A549 (cell line): ENCODE data around the gene TAC3. TPM values are rescaled to one million over a fixed set of nuclear protein-coding genes. Genes with fewer than 3 reads are reported as not detected.
"Not testable (repeated sequence)": the region's sequence is repeated elsewhere in the genome, so short reads cannot be mapped to it uniquely, and the experiment has no call there.

Experiments
- ATAC-seq, 2 experiments: fragments of 200-7000 bp in 1 of 2; fragments of >200 bp in 1 of 2; cut with Nextera tagmentation in 1 of 2; cut with Tn5 transposase in 1 of 2; 3 replicates each; pipeline versions ENCODE4 v1.8.0 to v1.9.1; 2018 to 2020; ENCODE audit warnings: mild to moderate bottlenecking in 1 of 2, moderate library complexity in 1 of 2
- CTCF ChIA-PET: fragments of 300-600 bp; sonication (Branson Sonifier 250); formaldehyde crosslinking; extraction: SDS; loops from one replicate; lab custom pipeline; 2021; ENCODE audit warnings: antibody characterized with exemption, inconsistent platforms; lab: Yijun Ruan, JAX
- POLR2A ChIA-PET: fragments of 350-600 bp; formaldehyde crosslinking; extraction: SDS; loops from one replicate; lab custom pipeline; 2021; ENCODE audit warnings: antibody characterized with exemption, inconsistent platforms; lab: Yijun Ruan, JAX
- DNase-seq, 2 experiments: peaks; one replicate each; pipeline versions ENCODE4 v3.0.0 to v3.0.0-alpha.2; 2011 to 2016; ENCODE audit warnings: low read depth in 1 of 2, low spot score in 1 of 2
- FAIRE-seq: peaks from 2 replicates; lab custom pipeline; 2011; peaks lifted over from hg19 to GRCh38; lab: Jason Lieb, UNC
- H3K27ac ChIP-seq, 2 experiments: fragments of >200 bp; sonication (Bioruptor Twin); formaldehyde crosslinking; 3 replicates each; pipeline ENCODE4 v1.5.1; 2016 to 2017
- H3K4me1 ChIP-seq: fragments of >200 bp; sonication (Bioruptor Twin); formaldehyde crosslinking; 3 replicates; pipeline ENCODE4 v1.6.1; 2016
- H3K4me2 ChIP-seq: fragments of >200 bp; sonication (Bioruptor Twin); formaldehyde crosslinking; 3 replicates; pipeline ENCODE4 v1.6.1; 2016
- H3K4me3 ChIP-seq: fragments of >200 bp; sonication (Bioruptor Twin); formaldehyde crosslinking; 3 replicates; pipeline ENCODE4 v1.5.1; 2016
- H3K9me3 ChIP-seq: fragments of >200 bp; sonication (Bioruptor Twin); formaldehyde crosslinking; 3 replicates; pipeline ENCODE4 v1.6.1; 2016
- ATOH8 ChIP-seq: fragments of 250-450 bp; sonication (Bioruptor Pico); IDR thresholded peaks from 2 replicates; pipeline ENCODE4 v1.5.0; 2020; ENCODE audit warnings: low read depth, mild to moderate bottlenecking, moderate library complexity
- CBX2 ChIP-seq: fragments of 200-600 bp; sonication (generic); IDR thresholded peaks from 2 replicates; pipeline ENCODE4 v1.6.1; 2016; ENCODE audit warnings: low read depth, mild to moderate bottlenecking, borderline replicate concordance
- CBX8 ChIP-seq: fragments of 200-600 bp; sonication (generic); IDR thresholded peaks from 2 replicates; pipeline ENCODE4 v1.6.1; 2016
- CHD2 ChIP-seq: fragments of 150-350 bp; IDR thresholded peaks from 2 replicates; pipeline ENCODE4 v1.6.1; 2014; ENCODE audit warnings: low read length; ENCODE audit not compliant: partially characterized antibody
- E2F6 ChIP-seq: IDR thresholded peaks from 2 replicates; pipeline ENCODE4 v1.6.1; 2012; ENCODE audit warnings: low read depth, borderline replicate concordance
- EHMT2 ChIP-seq: fragments of 200-600 bp; sonication (generic); IDR thresholded peaks from 2 replicates; pipeline ENCODE4 v1.6.1; 2016; ENCODE audit warnings: antibody characterized with exemption, low read depth, mild to moderate bottlenecking, moderate library complexity
- ELK1 ChIP-seq: fragments of 150-350 bp; IDR thresholded peaks from 2 replicates; pipeline ENCODE4 v1.6.1; 2014; ENCODE audit warnings: low read depth, mild to moderate bottlenecking, low read length
- EP300 ChIP-seq, 2 experiments: fragments of >200 bp; sonication (Bioruptor Twin); formaldehyde crosslinking; IDR thresholded peaks; 2 replicates in 1 of 2; 3 replicates in 1 of 2; pipeline ENCODE4 v1.6.1; 2016 to 2017
- ESRRA ChIP-seq: fragments of 150-350 bp; IDR thresholded peaks from 2 replicates; pipeline ENCODE4 v1.6.1; 2014; ENCODE audit warnings: mild to moderate bottlenecking, low read length, borderline replicate concordance
- FOXS1 ChIP-seq: fragments of 250-450 bp; sonication (Bioruptor Pico); IDR thresholded peaks from 2 replicates; pipeline ENCODE4 v1.5.0; 2020; ENCODE audit warnings: mild to moderate bottlenecking, moderate library complexity
- HES2 ChIP-seq: fragments of >200 bp; sonication (Bioruptor Twin); formaldehyde crosslinking; IDR thresholded peaks from 2 replicates; pipeline ENCODE4 v1.6.1; 2016
- HEYL ChIP-seq: fragments of 250-450 bp; sonication (Bioruptor Pico); IDR thresholded peaks from 2 replicates; pipeline ENCODE4 v1.8.0; 2021; ENCODE audit warnings: mild to moderate bottlenecking, moderate library complexity
- HMGXB4 ChIP-seq: fragments of 250-450 bp; sonication (Bioruptor Pico); IDR thresholded peaks from 2 replicates; pipeline ENCODE4 v1.5.0; 2021; ENCODE audit warnings: mild to moderate bottlenecking, moderate library complexity, borderline replicate concordance
- JUN ChIP-seq, 2 experiments: fragments of >200 bp; sonication (Bioruptor Twin); formaldehyde crosslinking; IDR thresholded peaks; 2 replicates in 1 of 2; 3 replicates in 1 of 2; pipeline ENCODE4 v1.6.1; 2016 to 2017
- KDM5A ChIP-seq: fragments of 200-600 bp; sonication (generic); IDR thresholded peaks from 2 replicates; pipeline ENCODE4 v1.6.1; 2016; ENCODE audit warnings: antibody characterized with exemption, mild to moderate bottlenecking
- MAZ ChIP-seq: fragments of 150-350 bp; IDR thresholded peaks from 2 replicates; pipeline ENCODE4 v1.6.1; 2014; ENCODE audit warnings: antibody characterized with exemption, low read depth, low read length, borderline replicate concordance
- NPAS2 ChIP-seq: fragments of 250-450 bp; sonication (Bioruptor Pico); IDR thresholded peaks from 2 replicates; pipeline ENCODE4 v1.8.0; 2022; ENCODE audit warnings: mild to moderate bottlenecking, moderate library complexity, borderline replicate concordance
- PBX3 ChIP-seq: IDR thresholded peaks from 2 replicates; pipeline ENCODE4 v1.6.1; 2012
- POLR2A ChIP-seq: IDR thresholded peaks from 2 replicates; pipeline ENCODE4 v1.6.1; 2012; ENCODE audit warnings: mild to moderate bottlenecking, low read length
- RCOR1 ChIP-seq: fragments of 150-350 bp; IDR thresholded peaks from 2 replicates; pipeline ENCODE4 v1.6.1; 2014; ENCODE audit warnings: antibody characterized with exemption, low read length, low read depth
- RFX5 ChIP-seq: fragments of 450-650 bp; IDR thresholded peaks from 2 replicates; pipeline ENCODE4 v1.7.1; 2014; ENCODE audit warnings: antibody characterized with exemption, mild to moderate bottlenecking, moderate library complexity
- RNF2 ChIP-seq: fragments of 200-600 bp; sonication (generic); IDR thresholded peaks from 2 replicates; pipeline ENCODE4 v1.6.1; 2016; ENCODE audit warnings: low read depth, mild to moderate bottlenecking, antibody characterized with exemption, moderate library complexity, borderline replicate concordance
- SREBF2 ChIP-seq: fragments of 450-650 bp; IDR thresholded peaks from 2 replicates; pipeline ENCODE4 v1.6.1; 2014; ENCODE audit warnings: mild to moderate bottlenecking, moderate library complexity
- ZSCAN20 ChIP-seq: fragments of 250-450 bp; sonication (Bioruptor Pico); IDR thresholded peaks from 2 replicates; pipeline ENCODE4 v1.8.0; 2022; ENCODE audit warnings: mild to moderate bottlenecking, moderate library complexity
- WGBS: methylation state at CpG from one replicate; pipeline ENCODE4 v1.1.6; 2017; ENCODE audit errors: missing lambda C conversion rate; 5-methylcytosine and 5-hydroxymethylcytosine counted together
- polyA plus RNA-seq, 4 experiments: library from polyadenylated mRNA; depleted of rRNA in 3 of 4; stranded (reverse); fragments of >200 nt; fragmentation: RNase III in 1 of 4; extraction: RNeasy Plus Mini Kit Qiagen cat#74134 plus additional on column Dnase treatment in 1 of 4; gene quantifications; 2 replicates in 3 of 4; 3 replicates in 1 of 4; pipeline ENCODE4 v1.2.3, GENCODE V29; 2011 to 2017

TAC3 gene
- polyA plus RNA-seq, 2 of the 4 experiments (the other 2 are of a cell fraction), result 0.16 TPM; not detected in 1

GRCh38 chr12:56983386-56983785 is 32.9 kb downstream of the TAC3 start (continued):
- TF ChIP-seq JUN (IDR thresholded peaks at IDR 0.05) (no peak), PBX3 (no peak), CHD2 (no peak)

GRCh38 chr12:56982578-56983236 is 33.6 kb downstream of the TAC3 start:
- FAIRE-seq, H3K4me2 ChIP-seq, ATAC-seq, H3K27ac ChIP-seq, H3K9me3 ChIP-seq, POLR2A ChIA-PET, H3K4me1 ChIP-seq, DNase-seq, H3K4me3 ChIP-seq: not testable (repeated sequence)
- CTCF ChIA-PET, result interaction anchor here (1.3 to 2.8 kb wide), 3 partner anchors 111 to 346 kb away, joined by 3 to 12 read pairs (median 5); no protein-coding TSS in a partner anchor
- 81% methylated on average over 2 of the region's 3 CpGs for WGBS

GRCh38 chr12:56980941-56981530 is 35.3 kb downstream of the TAC3 start:
- DNase-seq (no peak), ATAC-seq (no peak), FAIRE-seq (no peak)
- no peak overlapping the region for H3K27ac ChIP-seq
- 82% methylated on average over 4 of the region's 4 CpGs for WGBS
- POLR2A ChIA-PET, result no interaction called here
- CTCF ChIA-PET, result interaction anchor here (0.8 to 2.8 kb wide), 5 partner anchors 24 to 223 kb away, joined by 3 to 12 read pairs (median 6); partner anchors contain the start of genes STAT6 and ZBTB39
- H3K4me2 ChIP-seq, result no peak overlapping the region
- H3K4me3 ChIP-seq, result no peak overlapping the region
- peaks cover 4% of the 10 kb centered on the region; the same call in 2 of the 3 replicates for H3K4me1 ChIP-seq
- H3K9me3 ChIP-seq, result no peaks in the 10 kb centered on the region
- TF ChIP-seq RNF2 (no peak), ZSCAN20 (CRISPR knock-in tag) (no peak), EP300 (IDR thresholded peaks at IDR 0.05) (no peak), RFX5 (no peak), SREBF2 (no peak), CBX8 (no peak), CBX2 (no peak), NPAS2 (CRISPR knock-in tag) (no peak), HEYL (CRISPR knock-in tag) (no peak)

GRCh38 chr12:56980268-56980667 is 36.1 kb downstream of the TAC3 start:
- Histone ChIP-seq H3K4me1 (no peaks in the 10 kb centered on the region), H3K27ac (no peak overlapping the region), H3K9me3 (no peaks in the 10 kb centered on the region), H3K4me2 (no peak overlapping the region), H3K4me3 (no peak overlapping the region)
- DNase-seq, result no peak
- FAIRE-seq, result no peak
- CTCF ChIA-PET, result interaction anchor here (2.1 kb wide), 1 partner anchor 140 kb away, joined by 7 read pairs; no protein-coding TSS in a partner anchor
- WGBS, result 87% methylated on average over 6 of the region's 6 CpGs
- no peak for ATAC-seq
- no peak for TF ChIP-seq E2F6
- no peak for TF ChIP-seq ATOH8 (CRISPR knock-in tag)
- TF ChIP-seq HES2, result no peak
- no peak for TF ChIP-seq EHMT2
- no peak for TF ChIP-seq ZSCAN20 (CRISPR knock-in tag)
- TF ChIP-seq RFX5, result no peak
- no peak for TF ChIP-seq ESRRA
- TF ChIP-seq MAZ, result no peak
- TF ChIP-seq KDM5A, result no peak
- no peak for TF ChIP-seq FOXS1 (CRISPR knock-in tag)
- TF ChIP-seq POLR2A, result no peak
- TF ChIP-seq RCOR1, result no peak
- no peak for TF ChIP-seq NPAS2 (CRISPR knock-in tag)
- no peak for TF ChIP-seq HMGXB4 (CRISPR knock-in tag)
- no peak for TF ChIP-seq ELK1
- POLR2A ChIA-PET, result no interaction called here
